GM12878 (cell line): ENCODE results near the gene SUFU. TPM values are rescaled to one million over a fixed set of nuclear protein-coding genes. Genes with fewer than 3 reads are reported as not detected.
A peak's percentile ranks its signal among the peaks of the same experiment; 100 is the strongest.

ENCODE experiments used
- ATF3 ChIP-seq: IDR thresholded peaks from 2 replicates; pipeline ENCODE4 v1.6.1; 2011; ENCODE audit warnings: low read depth, mild to moderate bottlenecking, low read length, moderate library complexity, borderline replicate concordance; ENCODE audit errors: extremely low read depth
- BCL3 ChIP-seq: IDR thresholded peaks from 2 replicates; pipeline ENCODE4 v1.6.1; 2011; ENCODE audit warnings: borderline replicate concordance, low read depth, mild to moderate bottlenecking, moderate library complexity, low read length; ENCODE audit not compliant: insufficient read depth, poor library complexity, severe bottlenecking
- CBFB ChIP-seq: IDR thresholded peaks from 2 replicates; pipeline ENCODE4 v1.6.1; 2016; ENCODE audit warnings: antibody characterized with exemption, low read depth
- EED ChIP-seq: sonication (generic); IDR thresholded peaks from 2 replicates; pipeline ENCODE4 v1.6.1; 2016; ENCODE audit warnings: antibody characterized with exemption, low read depth
- ELK1 ChIP-seq: IDR thresholded peaks from 2 replicates; pipeline ENCODE4 v1.6.1; 2012; ENCODE audit warnings: low read depth, low read length, improper control_type of control experiment
- EP300 ChIP-seq, 2 experiments: fragments of 150-350 bp in 1 of 2; IDR thresholded peaks; 2 replicates each; pipeline ENCODE4 v1.6.1; 2011 to 2012; ENCODE audit warnings: low read depth in 2 of 2, low read length in 2 of 2, borderline replicate concordance in 1 of 2, improper control_type of control experiment in 1 of 2, inconsistent platforms in 1 of 2; ENCODE audit not compliant: control insufficient read depth in 1 of 2
- PKNOX1 ChIP-seq: fragments of 450-650 bp; IDR thresholded peaks from 2 replicates; pipeline ENCODE4 v1.6.1; 2016; ENCODE audit warnings: mild to moderate bottlenecking
- RAD51 ChIP-seq: fragments of 450-650 bp; IDR thresholded peaks from 2 replicates; pipeline ENCODE4 v1.6.1; 2016; ENCODE audit warnings: moderate library complexity, mild to moderate bottlenecking, inconsistent platforms
- SKIL ChIP-seq: fragments of 450-650 bp; IDR thresholded peaks from 2 replicates; pipeline ENCODE4 v1.6.1; 2017; ENCODE audit warnings: mild to moderate bottlenecking, low read depth, inconsistent platforms; ENCODE audit not compliant: poor library complexity, severe bottlenecking
- SREBF2 ChIP-seq: IDR thresholded peaks from 2 replicates; pipeline ENCODE4 v1.6.1; 2012; ENCODE audit warnings: mild to moderate bottlenecking, low read length
- TCF7 ChIP-seq: IDR thresholded peaks from 2 replicates; pipeline ENCODE4 v1.6.1; 2014; ENCODE audit warnings: antibody characterized with exemption, borderline replicate concordance
- ZBTB33 ChIP-seq: fragments of 450-650 bp; IDR thresholded peaks from 2 replicates; pipeline ENCODE4 v1.6.1; 2017; ENCODE audit warnings: mild to moderate bottlenecking
- ZBTB4 ChIP-seq: fragments of 450-650 bp; formaldehyde crosslinking; IDR thresholded peaks from 2 replicates; pipeline ENCODE4 v1.4.0; 2022; ENCODE audit warnings: mild to moderate bottlenecking, moderate library complexity
- ZNF274 ChIP-seq: IDR thresholded peaks from one replicate; pipeline ENCODE4 v1.8.0; 2011; ENCODE audit not compliant: insufficient read length, insufficient read depth
- polyA plus RNA-seq, 11 experiments: library from polyadenylated mRNA; depleted of rRNA in 4 of 11; unstranded in 6 of 11; stranded (reverse) in 5 of 11; fragments of >200 nt; fragmentation: Nextera tagmentation in 4 of 11; fragmentation: Illumina TruSeq in 1 of 11; extraction: Ambion mirVana in 4 of 11; extraction: Trizol in 1 of 11; gene quantifications; 1 replicate in 1 of 11; 2 replicates in 10 of 11; pipeline versions ENCODE4 v1.2.1 to v1.2.3, GENCODE V29; 2011 to 2016; ENCODE audit warnings: inconsistent platforms in 2 of 11, missing spikeins in 2 of 11, low read depth in 1 of 11
- total RNA-seq, 4 experiments: library from RNA; depleted of rRNA in 3 of 4; stranded (reverse); fragments of >200 nt in 3 of 4; fragmentation: Illumina TruSeq in 1 of 4; extraction: Trizol in 1 of 4; gene quantifications; 2 replicates each; pipeline versions ENCODE4 v1.2.1 to v1.2.3, GENCODE V29; 2013 to 2021

SUFU gene
- total and polyA plus RNA-seq, 10 of the 15 experiments (the other 5 are each of a cell fraction or from before 2014, with no cell fraction given) = 0.68 to 7.7 (median 2.4) TPM

GRCh38 chr10:102660888-102661657, 157.3 kb downstream of the SUFU start (continued):
- TF ChIP-seq ZBTB4 (CRISPR knock-in tag) (no peak), ATF3 (no peak), BCL3 (peak; percentile 36), PKNOX1 (no peak), CBFB (0 out of 2 replicates have a peak, but pooled peaks have one; percentile 21), EP300 (IDR thresholded peaks at IDR 0.05; ENCODE audit: borderline replicate concordance in 1 of 2, control insufficient read depth in 1 of 2, low read depth in 2 of 2, low read length in 2 of 2) (peak in 1 of 2 experiments; percentile 73; a peak in 2 of 4 replicates), SKIL (no peak), SREBF2 (no peak), ZBTB33 (no peak), EED (peak; percentile 92), ELK1 (no peak), TCF7 (peak; percentile 98), ZNF274 (no peak), RAD51 (no peak)
